Measurements from ENCODE around the gene FRMD4A. TPM values are rescaled to one million over a fixed set of nuclear protein-coding genes. Genes with fewer than 3 reads are reported as not detected.
A peak's percentile ranks its signal among the peaks of the same experiment; 100 is the strongest.

Gene FRMD4A
- total and polyA plus RNA-seq, 10 of the 15 experiments (the other 5 are each of a cell fraction or from before 2014, with no cell fraction given) = 17.8 to 75.2 (median 39.1) TPM

DNA sequence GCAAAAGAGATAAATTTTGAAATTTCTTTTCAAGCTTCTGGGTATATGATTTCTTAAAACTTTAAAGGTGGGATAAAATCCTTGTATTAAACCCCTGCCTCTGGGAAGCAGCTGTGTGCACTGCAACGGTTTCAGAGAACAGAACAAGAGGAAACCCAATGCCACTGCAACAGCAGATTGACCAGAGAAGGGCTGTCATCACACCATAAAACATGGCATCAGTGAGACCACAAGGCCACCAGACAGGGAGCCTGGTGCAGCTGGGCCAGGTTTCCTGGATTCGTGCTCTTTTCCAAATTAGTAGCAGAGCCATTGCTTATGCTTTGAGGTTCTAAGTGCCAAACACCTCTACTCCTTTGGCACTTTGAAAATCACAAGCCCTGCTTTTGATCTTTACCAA is 591.5 kb downstream of the FRMD4A start:
- intact Hi-C loops (cut with micrococcal nuclease; ENCODE audit: unreplicated experiment) (no loop called here), in situ Hi-C loops (cut with MboI) (no loop called here)
- 6% methylated on average over 2 of the region's 2 CpGs for WGBS (ENCODE audit: insufficient coverage, insufficient replicate concordance, low lambda C conversion rate, missing lambda C conversion rate)
- no peaks in the 10 kb centered on the region for H3K9me3 ChIP-seq (replicated peaks; ENCODE audit: control insufficient read depth, insufficient read depth, low read length)
- POLR2A ChIA-PET = interaction anchor here (1.1 to 3.5 kb wide), 9 partner anchors 12 to 36 kb away, joined by 3 to 23 read pairs (median 4); no protein-coding TSS in a partner anchor
- BruUV-seq (replicated peaks) = no TSS peak
- H4K20me1 ChIP-seq (ENCODE audit: control insufficient read depth, insufficient read depth) = no peaks in the 10 kb centered on the region
- SMC1A ChIA-PET (ENCODE audit: uncharacterized antibody, unreplicated experiment) = interaction anchor here (0.7 to 16.0 kb wide), 9 partner anchors 11 to 79 kb away, joined by 3 to 399 read pairs (median 4); no protein-coding TSS in a partner anchor
- H3K36me3 ChIP-seq (ENCODE audit: control insufficient read depth in 2 of 2, insufficient read depth in 2 of 2, low read length in 1 of 2) = no peaks in the 10 kb centered on the region; a peak in 2 of 4 replicates
- RAD21 ChIA-PET (ENCODE audit: unreplicated experiment) = interaction anchor here (1.0 to 18.3 kb wide), 7 partner anchors 8 to 47 kb away, joined by 3 to 382 read pairs (median 7); no protein-coding TSS in a partner anchor
- CTCF ChIA-PET = interaction anchor here (1.3 kb wide), 1 partner anchor 31 kb away, joined by 5 read pairs; no protein-coding TSS in a partner anchor
- H2AFZ ChIP-seq (ENCODE audit: control insufficient read depth, low read depth, low read length) = no peak overlapping the region
- no peak overlapping the region for H3K4me3 ChIP-seq
- DNase-seq (ENCODE audit: low read depth, low spot score) = no peak
- no peak overlapping the region for H3K4me2 ChIP-seq (ENCODE audit: control insufficient read depth, insufficient read depth)
- H3K4me1 ChIP-seq (ENCODE audit: control insufficient read depth, insufficient read depth, low read length) = peaks cover 31% of the 10 kb centered on the region
- H3K79me2 ChIP-seq (ENCODE audit: control insufficient read depth, insufficient read depth, low read length) = no peaks in the 10 kb centered on the region
- H3K27me3 ChIP-seq (replicated peaks in 1 of 2; ENCODE audit: control insufficient read depth in 2 of 2, insufficient read depth in 2 of 2, low read length in 1 of 2) = no peaks in the 10 kb centered on the region
- no peak for FAIRE-seq
- peak overlapping the region; percentile 25; the same call in 1 of the 2 replicates for H3K27ac ChIP-seq (ENCODE audit: control insufficient read depth, insufficient read depth)
- ATAC-seq = peak; percentile 13
- H3K9ac ChIP-seq (ENCODE audit: control insufficient read depth, insufficient read depth, low read length) = no peak overlapping the region
- TF ChIP-seq, protein P1, sequence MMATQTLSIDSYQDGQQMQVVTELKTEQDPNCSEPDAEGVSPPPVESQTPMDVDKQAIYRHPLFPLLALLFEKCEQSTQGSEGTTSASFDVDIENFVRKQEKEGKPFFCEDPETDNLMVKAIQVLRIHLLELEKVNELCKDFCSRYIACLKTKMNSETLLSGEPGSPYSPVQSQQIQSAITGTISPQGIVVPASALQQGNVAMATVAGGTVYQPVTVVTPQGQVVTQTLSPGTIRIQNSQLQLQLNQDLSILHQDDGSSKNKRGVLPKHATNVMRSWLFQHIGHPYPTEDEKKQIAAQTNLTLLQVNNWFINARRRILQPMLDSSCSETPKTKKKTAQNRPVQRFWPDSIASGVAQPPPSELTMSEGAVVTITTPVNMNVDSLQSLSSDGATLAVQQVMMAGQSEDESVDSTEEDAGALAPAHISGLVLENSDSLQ (IDR thresholded peaks at IDR 0.05) = no peak
- TF ChIP-seq, protein P2, sequence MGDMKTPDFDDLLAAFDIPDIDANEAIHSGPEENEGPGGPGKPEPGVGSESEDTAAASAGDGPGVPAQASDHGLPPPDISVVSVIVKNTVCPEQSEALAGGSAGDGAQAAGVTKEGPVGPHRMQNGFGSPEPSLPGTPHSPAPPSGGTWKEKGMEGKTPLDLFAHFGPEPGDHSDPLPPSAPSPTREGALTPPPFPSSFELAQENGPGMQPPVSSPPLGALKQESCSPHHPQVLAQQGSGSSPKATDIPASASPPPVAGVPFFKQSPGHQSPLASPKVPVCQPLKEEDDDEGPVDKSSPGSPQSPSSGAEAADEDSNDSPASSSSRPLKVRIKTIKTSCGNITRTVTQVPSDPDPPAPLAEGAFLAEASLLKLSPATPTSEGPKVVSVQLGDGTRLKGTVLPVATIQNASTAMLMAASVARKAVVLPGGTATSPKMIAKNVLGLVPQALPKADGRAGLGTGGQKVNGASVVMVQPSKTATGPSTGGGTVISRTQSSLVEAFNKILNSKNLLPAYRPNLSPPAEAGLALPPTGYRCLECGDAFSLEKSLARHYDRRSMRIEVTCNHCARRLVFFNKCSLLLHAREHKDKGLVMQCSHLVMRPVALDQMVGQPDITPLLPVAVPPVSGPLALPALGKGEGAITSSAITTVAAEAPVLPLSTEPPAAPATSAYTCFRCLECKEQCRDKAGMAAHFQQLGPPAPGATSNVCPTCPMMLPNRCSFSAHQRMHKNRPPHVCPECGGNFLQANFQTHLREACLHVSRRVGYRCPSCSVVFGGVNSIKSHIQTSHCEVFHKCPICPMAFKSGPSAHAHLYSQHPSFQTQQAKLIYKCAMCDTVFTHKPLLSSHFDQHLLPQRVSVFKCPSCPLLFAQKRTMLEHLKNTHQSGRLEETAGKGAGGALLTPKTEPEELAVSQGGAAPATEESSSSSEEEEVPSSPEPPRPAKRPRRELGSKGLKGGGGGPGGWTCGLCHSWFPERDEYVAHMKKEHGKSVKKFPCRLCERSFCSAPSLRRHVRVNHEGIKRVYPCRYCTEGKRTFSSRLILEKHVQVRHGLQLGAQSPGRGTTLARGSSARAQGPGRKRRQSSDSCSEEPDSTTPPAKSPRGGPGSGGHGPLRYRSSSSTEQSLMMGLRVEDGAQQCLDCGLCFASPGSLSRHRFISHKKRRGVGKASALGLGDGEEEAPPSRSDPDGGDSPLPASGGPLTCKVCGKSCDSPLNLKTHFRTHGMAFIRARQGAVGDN (IDR thresholded peaks at IDR 0.05) = peak; percentile 48

All from GM12878 (cell line).